Measurements from ENCODE around the gene GRAMD4.

GRCh38 chr22:46654426-46654825 lies 34.2 kb downstream of the GRAMD4 start:
- TF ChIP-seq, protein P1, sequence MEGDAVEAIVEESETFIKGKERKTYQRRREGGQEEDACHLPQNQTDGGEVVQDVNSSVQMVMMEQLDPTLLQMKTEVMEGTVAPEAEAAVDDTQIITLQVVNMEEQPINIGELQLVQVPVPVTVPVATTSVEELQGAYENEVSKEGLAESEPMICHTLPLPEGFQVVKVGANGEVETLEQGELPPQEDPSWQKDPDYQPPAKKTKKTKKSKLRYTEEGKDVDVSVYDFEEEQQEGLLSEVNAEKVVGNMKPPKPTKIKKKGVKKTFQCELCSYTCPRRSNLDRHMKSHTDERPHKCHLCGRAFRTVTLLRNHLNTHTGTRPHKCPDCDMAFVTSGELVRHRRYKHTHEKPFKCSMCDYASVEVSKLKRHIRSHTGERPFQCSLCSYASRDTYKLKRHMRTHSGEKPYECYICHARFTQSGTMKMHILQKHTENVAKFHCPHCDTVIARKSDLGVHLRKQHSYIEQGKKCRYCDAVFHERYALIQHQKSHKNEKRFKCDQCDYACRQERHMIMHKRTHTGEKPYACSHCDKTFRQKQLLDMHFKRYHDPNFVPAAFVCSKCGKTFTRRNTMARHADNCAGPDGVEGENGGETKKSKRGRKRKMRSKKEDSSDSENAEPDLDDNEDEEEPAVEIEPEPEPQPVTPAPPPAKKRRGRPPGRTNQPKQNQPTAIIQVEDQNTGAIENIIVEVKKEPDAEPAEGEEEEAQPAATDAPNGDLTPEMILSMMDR (IDR thresholded peaks at IDR 0.05; ENCODE audit: low read length) = no peak
- no peak for TF ChIP-seq EZH2 (IDR thresholded peaks at IDR 0.05; ENCODE audit: borderline replicate concordance, low read length)

Measured in OCI-LY1 (cell line).